ENCODE results near the gene IFNL2.

DNA sequence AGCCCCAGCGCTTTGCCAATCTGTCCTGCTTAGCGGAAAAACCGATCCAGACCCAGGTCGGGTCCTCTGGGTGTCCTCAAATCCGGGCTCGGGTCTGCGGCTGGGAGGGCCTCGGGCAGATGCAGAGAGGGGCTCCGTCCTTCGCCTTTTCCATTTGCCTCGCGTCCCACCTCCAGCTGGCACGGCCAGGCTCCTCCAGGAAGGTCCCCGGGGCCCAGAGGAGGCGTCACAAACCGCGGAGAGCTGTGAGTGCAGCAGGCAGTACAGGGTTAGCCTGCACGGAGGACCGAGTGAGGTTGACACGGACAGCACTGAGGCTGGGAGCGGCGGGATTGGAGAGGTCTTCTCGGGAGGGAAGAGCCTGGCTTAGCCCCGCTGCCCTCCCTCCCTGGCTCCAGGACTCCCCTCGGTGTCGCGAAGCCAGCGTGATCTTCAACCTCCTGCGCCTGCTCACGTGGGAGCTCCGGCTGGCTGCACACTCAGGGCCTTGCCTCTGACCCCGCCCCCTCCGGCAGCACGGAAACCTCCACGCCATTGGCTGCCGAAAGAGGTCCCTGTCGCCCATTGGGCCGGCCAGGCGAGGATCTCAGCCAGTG lies 2.8 kb upstream of the IFNL2 start:
- TF ChIP-seq POLR2A (IDR thresholded peaks at IDR 0.05), result no peak
- TF ChIP-seq, protein P1, sequence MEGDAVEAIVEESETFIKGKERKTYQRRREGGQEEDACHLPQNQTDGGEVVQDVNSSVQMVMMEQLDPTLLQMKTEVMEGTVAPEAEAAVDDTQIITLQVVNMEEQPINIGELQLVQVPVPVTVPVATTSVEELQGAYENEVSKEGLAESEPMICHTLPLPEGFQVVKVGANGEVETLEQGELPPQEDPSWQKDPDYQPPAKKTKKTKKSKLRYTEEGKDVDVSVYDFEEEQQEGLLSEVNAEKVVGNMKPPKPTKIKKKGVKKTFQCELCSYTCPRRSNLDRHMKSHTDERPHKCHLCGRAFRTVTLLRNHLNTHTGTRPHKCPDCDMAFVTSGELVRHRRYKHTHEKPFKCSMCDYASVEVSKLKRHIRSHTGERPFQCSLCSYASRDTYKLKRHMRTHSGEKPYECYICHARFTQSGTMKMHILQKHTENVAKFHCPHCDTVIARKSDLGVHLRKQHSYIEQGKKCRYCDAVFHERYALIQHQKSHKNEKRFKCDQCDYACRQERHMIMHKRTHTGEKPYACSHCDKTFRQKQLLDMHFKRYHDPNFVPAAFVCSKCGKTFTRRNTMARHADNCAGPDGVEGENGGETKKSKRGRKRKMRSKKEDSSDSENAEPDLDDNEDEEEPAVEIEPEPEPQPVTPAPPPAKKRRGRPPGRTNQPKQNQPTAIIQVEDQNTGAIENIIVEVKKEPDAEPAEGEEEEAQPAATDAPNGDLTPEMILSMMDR (IDR thresholded peaks at IDR 0.05), result no peak

Data from tibial nerve (tissue), 3 donors.